COR-L47 (cell line): ENCODE measurements around the gene SVIL.
"Not testable (repeated sequence)": the region's sequence is repeated elsewhere in the genome, so short reads cannot be mapped to it uniquely, and the experiment has no call there.

Experiments
- DNase-seq: peaks from one replicate; lab custom pipeline; 2025; lab: John Stamatoyannopoulos, UW

The SVIL gene

GRCh38 chr10:29648983-29649268 is 14.2 kb upstream of the SVIL start:
- DNase-seq = no peak

- DNase-seq = no peak
These were observed 13.6 kb upstream of the SVIL start for GRCh38 chr10:29648114-29648982.

- DNase-seq = no peak
These were observed 12.7 kb upstream of the SVIL start for GRCh38 chr10:29647478-29647877.

GRCh38 chr10:29646960-29647461 is 12.2 kb upstream of the SVIL start:
- DNase-seq = no peak

GRCh38 chr10:29646238-29646902 is 11.6 kb upstream of the SVIL start:
- DNase-seq = peak; percentile 2

- DNase-seq = no peak
These were observed 9.2 kb upstream of the SVIL start for GRCh38 chr10:29643771-29644501.

- no peak for DNase-seq
These were observed 8.2 kb upstream of the SVIL start for GRCh38 chr10:29642990-29643389.

- no peak for DNase-seq
These were observed 2.8 kb upstream of the SVIL start for GRCh38 chr10:29637537-29637936.

GRCh38 chr10:29636178-29636577 is 1.4 kb upstream of the SVIL start:
- no peak for DNase-seq

GRCh38 chr10:29635711-29636144 is 957 bp upstream of the SVIL start:
- DNase-seq = no peak

GRCh38 chr10:29634105-29634504 is 666 bp downstream of the SVIL start:
- no peak for DNase-seq

GRCh38 chr10:29631049-29631339 is 3.8 kb downstream of the SVIL start:
- no peak for DNase-seq

GRCh38 chr10:29630205-29631048 is 4.3 kb downstream of the SVIL start:
- no peak for DNase-seq

GRCh38 chr10:29628912-29629526 is 5.8 kb downstream of the SVIL start:
- no peak for DNase-seq

GRCh38 chr10:29628311-29628710 is 6.5 kb downstream of the SVIL start:
- DNase-seq = no peak

GRCh38 chr10:29627201-29628132 is 7.3 kb downstream of the SVIL start:
- DNase-seq = no peak

- not testable (repeated sequence) for DNase-seq
These were observed 10.4 kb downstream of the SVIL start for GRCh38 chr10:29624357-29624756.

- DNase-seq = no peak
These were observed 11.0 kb downstream of the SVIL start for GRCh38 chr10:29623797-29624196.

- DNase-seq = no peak
These were observed 12.3 kb downstream of the SVIL start for GRCh38 chr10:29622382-29622922.

GRCh38 chr10:29621161-29621560 is 13.6 kb downstream of the SVIL start:
- DNase-seq = no peak
